ENCODE results near the gene BICD1.

GRCh38 chr12:32104572-32105355 is 1.9 kb upstream of the BICD1 start:
- TF ChIP-seq POLR2A (IDR thresholded peaks at IDR 0.05; ENCODE audit: low read length) (no peak), GATA1 (IDR thresholded peaks at IDR 0.05; ENCODE audit: low read depth, low read length) (no peak)

All from erythroblast (primary cell).